HG03342 (cell line): Measurements from ENCODE around the gene TFR2.
"Not testable (repeated sequence)": the region's sequence is repeated elsewhere in the genome, so short reads cannot be mapped to it uniquely, and the experiment has no call there.

ENCODE experiments used
- ATAC-seq: cut with Tn5 transposase; IDR thresholded peaks from one replicate; pipeline ENCODE4 v1.9.1; 2021; ENCODE audit warnings: mild to moderate bottlenecking, moderate library complexity; ENCODE audit not compliant: unreplicated experiment

The TFR2 gene

DNA sequence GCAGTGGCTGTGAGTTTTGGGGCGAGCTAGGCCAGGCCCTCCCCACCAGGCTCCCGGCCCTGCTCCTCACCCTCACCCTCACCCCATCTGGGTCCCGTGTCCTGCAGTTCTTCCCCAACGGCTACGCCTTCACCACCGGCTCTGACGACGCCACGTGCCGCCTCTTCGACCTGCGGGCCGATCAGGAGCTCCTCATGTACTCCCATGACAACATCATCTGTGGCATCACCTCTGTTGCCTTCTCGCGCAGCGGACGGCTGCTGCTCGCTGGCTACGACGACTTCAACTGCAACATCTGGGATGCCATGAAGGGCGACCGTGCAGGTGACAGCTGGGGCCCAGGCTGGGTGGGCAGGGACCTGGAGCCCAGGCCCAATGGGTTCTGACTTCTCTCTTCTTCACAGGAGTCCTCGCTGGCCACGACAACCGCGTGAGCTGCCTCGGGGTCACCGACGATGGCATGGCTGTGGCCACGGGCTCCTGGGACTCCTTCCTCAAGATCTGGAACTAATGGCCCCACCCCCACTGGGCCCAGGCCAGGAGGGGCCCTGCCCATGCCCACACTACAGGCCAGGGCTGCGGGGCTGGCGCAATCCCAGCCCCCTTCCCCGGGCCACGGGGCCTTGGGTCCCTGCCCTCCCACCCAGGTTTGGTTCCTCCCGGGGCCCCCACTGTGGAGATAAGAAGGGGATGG is 37.1 kb upstream of the TFR2 start:
- ATAC-seq: no peak

- ATAC-seq: no peak
Observed at GRCh38 chr7:100677308-100678267, 36.2 kb upstream of the TFR2 start.

DNA sequence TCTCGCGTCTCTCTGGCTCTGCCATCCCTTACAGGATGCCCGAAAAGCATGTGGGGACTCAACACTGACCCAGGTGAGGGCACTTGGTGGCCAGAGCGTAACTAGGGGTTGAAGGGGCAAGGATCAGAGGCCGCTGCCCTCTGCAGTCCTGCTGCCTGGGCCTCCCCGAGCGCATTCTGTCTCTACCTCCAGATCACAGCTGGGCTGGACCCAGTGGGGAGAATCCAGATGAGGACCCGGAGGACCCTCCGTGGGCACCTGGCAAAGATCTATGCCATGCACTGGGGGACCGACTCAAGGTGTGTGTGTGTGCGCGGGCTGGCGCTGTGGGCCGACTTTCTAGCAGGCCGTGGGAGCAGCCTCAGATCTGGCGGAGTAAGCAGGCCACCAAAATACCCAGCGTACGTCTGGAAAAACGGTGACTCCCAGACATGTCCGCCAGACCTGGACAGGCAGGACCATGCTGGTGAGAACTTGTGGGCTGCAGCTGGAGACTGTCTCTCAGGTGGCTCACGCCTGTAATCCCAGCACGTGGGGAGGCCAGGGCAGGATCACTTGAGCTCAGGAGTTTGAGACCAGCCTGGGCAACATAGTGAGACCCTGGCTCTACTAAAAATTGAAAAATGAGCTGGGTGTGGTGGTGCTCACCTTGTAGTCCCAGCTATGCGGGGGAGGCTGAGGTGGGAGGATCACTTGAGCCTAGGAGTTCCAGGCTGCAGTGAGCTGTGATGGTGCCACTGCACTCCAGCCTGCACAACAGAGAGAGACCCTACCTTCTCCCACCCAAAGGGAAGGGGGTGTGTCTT is 35.4 kb upstream of the TFR2 start:
- ATAC-seq: no peak

GRCh38 chr7:100675581-100676350 is 34.4 kb upstream of the TFR2 start:
- peak; percentile 36 for ATAC-seq

GRCh38 chr7:100675105-100675451 is 33.7 kb upstream of the TFR2 start:
- ATAC-seq: no peak

DNA sequence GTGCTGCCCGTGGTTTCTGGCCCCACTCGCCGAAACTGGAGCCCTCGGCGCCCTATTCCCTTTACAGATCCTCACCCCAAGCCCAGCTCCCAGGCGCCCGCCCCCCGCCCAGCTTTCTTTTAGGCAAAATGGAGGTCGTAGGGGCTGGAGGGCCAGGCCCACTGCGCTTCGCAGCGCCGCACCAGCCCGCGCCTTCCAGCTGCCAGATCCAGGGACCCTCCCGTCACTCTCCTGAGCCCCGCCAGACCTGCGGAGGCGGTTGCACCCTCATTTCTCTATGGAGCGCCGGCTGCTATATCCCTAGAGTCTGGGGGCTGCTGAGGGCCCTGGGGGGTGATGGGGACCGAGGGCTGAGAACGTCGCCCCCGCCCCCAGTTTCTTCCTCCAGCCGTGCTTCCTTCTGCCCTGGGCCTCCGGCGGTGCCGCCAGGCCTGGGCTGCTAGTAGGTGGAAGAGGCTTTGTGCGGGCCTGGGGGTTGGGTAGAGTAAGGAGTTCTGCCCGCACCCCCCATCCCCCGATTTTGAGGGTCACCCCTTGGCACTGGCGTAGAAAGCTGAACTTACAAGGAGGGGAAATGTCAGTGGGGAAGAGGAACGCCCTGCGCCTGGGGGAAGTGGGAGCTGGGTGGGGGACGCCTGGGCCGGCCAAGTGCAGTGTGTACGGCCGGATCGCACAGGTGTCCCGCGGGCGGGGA is 33.2 kb upstream of the TFR2 start:
- no peak for ATAC-seq

GRCh38 chr7:100673942-100674410 is 32.6 kb upstream of the TFR2 start:
- ATAC-seq: no peak

- peak; percentile 62 for ATAC-seq
Observed at GRCh38 chr7:100673302-100673941, 32.1 kb upstream of the TFR2 start, which contains the start of gene GNB2. GNB2 (plus strand) TSS chr7:100673740; CDS start chr7:100676266, 2,526 bp downstream.

GRCh38 chr7:100671353-100672327 is 30.3 kb upstream of the TFR2 start:
- ATAC-seq: no peak

DNA sequence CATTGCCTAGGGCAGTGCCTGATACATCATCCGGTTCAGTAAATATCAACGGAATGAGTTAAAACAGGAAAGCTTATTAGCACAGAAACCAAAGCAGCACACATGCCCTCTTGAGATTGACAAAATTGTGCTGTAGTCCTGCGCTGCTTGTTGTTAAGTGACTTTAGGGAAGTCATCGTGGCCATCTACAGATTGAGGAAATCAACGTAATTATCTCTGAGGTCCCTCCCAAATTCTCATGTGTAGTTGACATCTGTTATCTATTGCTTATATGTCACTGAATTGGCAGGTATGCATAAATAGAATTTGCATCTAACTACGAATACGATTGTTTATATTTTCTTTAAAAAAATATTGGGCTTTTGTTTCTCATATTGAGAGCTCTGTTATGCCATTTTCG is 28.7 kb upstream of the TFR2 start:
- no peak for ATAC-seq

DNA sequence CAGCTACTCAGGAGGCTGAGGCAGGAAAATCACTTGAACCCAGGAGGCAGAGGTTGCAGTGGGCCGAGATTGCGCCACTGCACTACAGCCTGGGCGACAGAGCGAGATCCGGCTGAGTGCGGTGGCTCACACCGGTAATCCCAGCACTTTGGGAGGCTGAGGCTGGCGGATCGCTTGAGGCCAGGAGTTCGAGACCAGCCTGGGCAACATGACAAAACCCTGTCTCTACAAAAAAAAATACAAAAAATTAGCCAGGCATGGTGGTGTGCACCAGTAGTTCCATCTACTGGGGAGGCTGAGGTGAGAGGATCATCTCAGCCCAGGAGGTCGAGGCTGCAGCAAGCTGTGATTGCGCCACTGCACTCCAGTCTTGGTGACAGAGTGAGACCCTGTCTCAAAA is 27.8 kb upstream of the TFR2 start:
- ATAC-seq: not testable (repeated sequence)

DNA sequence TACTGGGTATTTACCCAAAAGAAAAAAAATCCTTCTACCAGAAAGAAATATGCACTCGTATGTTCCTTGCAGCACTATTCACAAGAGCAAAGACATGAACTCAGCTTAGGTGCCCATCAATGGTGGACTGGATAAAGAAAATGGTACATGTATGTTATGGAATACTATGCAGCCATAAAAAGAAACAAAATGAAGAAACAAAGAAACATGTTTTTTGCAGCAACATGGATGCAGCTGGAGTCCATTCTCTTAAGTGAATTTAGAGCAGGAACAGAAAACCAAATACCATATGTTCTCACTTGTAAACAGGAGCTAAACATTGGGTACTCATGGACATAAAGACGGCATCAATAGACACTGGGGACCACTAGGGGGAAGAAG is 26.7 kb upstream of the TFR2 start:
- no peak for ATAC-seq

GRCh38 chr7:100667331-100668068 is 26.1 kb upstream of the TFR2 start:
- no peak for ATAC-seq

GRCh38 chr7:100665168-100665726 is 23.9 kb upstream of the TFR2 start:
- no peak for ATAC-seq

- not testable (repeated sequence) for ATAC-seq
Observed at GRCh38 chr7:100662194-100662776, 20.9 kb upstream of the TFR2 start.

DNA sequence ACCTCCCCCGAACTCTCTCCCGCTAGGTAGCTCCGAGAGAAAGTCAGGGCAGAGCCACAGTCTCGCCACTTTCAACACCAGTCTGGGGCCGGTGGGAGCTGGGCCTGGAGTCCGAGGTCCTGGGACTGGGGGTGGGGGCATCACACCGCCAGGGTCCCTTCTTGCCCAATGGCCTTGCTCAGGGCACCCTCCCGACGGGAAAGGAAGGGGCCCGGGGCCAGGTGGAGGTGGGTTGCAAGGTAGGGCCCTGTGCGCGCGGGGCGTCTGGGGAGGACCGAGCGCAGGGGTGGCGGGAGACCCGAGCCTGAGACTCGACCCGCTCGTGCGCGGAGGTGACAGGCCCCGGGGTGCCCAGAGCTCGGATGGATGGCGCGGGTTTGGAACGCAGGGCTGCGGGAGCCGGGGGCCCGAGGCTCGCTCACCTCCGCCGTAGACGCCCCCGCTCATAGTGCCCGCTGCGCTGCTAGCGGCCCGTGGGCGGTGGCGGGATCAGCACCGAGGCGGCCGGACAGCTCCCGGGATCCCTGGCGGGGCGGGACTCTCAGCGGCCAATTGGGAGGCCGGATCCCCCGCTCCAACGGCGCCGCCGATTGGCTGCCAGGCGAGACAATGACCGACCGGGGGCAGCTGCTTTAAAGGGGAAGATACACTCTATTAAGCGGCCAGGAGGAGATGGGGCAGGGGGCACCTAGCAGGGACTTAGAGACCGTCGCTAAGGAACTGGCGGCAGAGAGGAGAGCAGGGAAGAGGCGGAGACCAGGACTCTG is 14.7 kb upstream of the TFR2 start, which contains the start of gene ACTL6B:
ACTL6B (minus strand) TSS at position 541 of the 767 bp plus-strand sequence; CDS start at position 447, 94 bp downstream.
- no peak for ATAC-seq
